Measurements from ENCODE around the gene HLCS.

DNA sequence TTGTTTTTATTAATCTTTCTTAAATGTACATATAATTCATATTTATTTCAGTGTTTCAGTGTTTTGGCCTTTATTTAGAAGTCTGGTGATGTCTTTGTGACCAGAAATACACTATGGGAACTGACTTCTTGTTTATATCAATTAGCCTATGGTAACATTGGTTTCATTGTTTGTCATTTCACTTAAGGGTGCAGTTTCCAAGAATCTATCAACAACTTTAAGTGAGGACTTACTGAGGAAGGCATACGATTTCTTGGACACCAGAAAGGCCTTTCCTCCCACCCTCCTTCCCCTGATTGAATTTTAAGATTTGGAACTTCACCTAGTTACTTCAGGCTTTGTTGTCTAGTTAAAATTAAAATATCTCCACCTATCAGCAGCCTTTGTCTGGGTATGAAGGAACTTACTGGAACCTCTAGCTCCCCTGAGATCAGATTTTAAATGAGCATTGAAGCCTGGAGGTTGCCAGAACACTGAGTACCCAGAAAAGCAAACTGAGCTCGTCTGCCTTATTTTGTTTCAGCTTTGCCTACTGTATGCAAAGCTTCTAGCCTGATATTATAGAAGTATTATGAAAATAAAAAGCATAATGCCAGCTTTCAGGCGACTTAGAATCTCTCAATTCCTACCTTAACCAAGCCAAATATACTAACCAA, 34.2 kb downstream of the HLCS start:
- no peak for TF ChIP-seq EZH2 (IDR thresholded peaks at IDR 0.05; ENCODE audit: borderline replicate concordance, low read depth, low read length, severe bottlenecking)
- no peak for TF ChIP-seq JUN (IDR thresholded peaks at IDR 0.05; ENCODE audit: borderline replicate concordance, insufficient read depth, insufficient read length, low read depth)
- TF ChIP-seq CTCF (IDR thresholded peaks at IDR 0.05; ENCODE audit: extremely low read depth in 1 of 2, insufficient read depth in 1 of 2, low read depth in 1 of 2, low read length in 2 of 2): no peak
- no peak for TF ChIP-seq POLR2A (IDR thresholded peaks at IDR 0.05; ENCODE audit: low read depth, low read length)

All from endothelial cell of umbilical vein (primary cell).